ENCODE results near the gene CDAN1.

The CDAN1 gene

DNA sequence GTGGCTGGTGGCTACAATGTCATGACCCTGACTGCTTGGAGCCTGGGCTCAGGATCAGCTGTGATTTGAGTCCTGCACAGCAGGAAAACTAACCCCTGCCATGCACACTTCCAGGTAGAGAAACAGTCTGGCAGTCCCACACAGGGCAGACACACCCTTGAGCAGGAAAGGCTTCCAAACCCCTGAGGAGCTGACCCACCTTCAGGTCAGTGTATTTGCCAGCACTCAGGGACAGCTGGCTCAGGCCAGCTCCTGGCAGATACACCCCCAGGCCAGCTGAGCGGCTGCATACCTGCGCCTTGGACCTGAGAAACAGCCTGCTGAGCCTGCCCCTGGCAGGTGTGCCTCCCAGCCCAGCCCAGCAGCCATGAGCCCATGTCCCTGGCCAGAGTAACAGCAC is 22.2 kb upstream of the CDAN1 start:
- H3K9me3 ChIP-seq (ENCODE audit: control insufficient read depth, insufficient read depth, low read length), result peaks cover 6% of the 10 kb centered on the region; the same call in 1 of the 2 replicates
- H3K4me3 ChIP-seq (ENCODE audit: low read depth, low read length), result no peak overlapping the region
- no peaks in the 10 kb centered on the region for H3K4me1 ChIP-seq (ENCODE audit: control insufficient read depth, insufficient read depth, low read length)
- no peaks in the 10 kb centered on the region for H3K27me3 ChIP-seq (ENCODE audit: control insufficient read depth, insufficient read depth, low read length)
- no peak overlapping the region for H3K27ac ChIP-seq (ENCODE audit: low read depth, low read length)
- no peaks in the 10 kb centered on the region for H3K36me3 ChIP-seq (ENCODE audit: control insufficient read depth, insufficient read depth, low read length)
- no peak overlapping the region for H3K9ac ChIP-seq (ENCODE audit: low read depth, low read length)

DNA sequence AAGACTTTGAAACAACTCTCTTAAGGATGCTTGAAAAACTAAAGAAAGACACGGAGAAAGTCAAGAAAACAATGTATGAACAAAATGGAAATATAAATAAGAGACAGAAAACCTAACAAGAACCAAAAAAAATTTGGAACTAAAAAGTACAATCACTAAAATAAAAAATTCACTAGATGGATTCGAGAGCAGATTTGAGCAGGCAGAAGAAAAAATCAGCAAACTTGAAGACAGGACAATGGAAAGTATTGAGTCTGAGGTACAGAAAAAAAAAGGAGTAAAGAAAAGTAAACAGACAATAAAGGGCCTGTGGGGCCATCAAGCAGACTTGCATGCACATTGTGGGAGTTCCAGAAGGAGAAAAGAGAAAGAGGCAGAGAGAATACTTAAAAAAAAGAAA is 13.4 kb upstream of the CDAN1 start:
- Histone ChIP-seq H3K36me3 (ENCODE audit: control insufficient read depth, insufficient read depth, low read length) (peaks cover 17% of the 10 kb centered on the region; the same call in 1 of the 2 replicates), H3K9ac (ENCODE audit: low read depth, low read length) (no peak overlapping the region), H3K9me3 (ENCODE audit: control insufficient read depth, insufficient read depth, low read length) (no peaks in the 10 kb centered on the region), H3K27ac (ENCODE audit: low read depth, low read length) (no peak overlapping the region), H3K4me1 (ENCODE audit: control insufficient read depth, insufficient read depth, low read length) (no peaks in the 10 kb centered on the region), H3K27me3 (ENCODE audit: control insufficient read depth, insufficient read depth, low read length) (no peaks in the 10 kb centered on the region), H3K4me3 (ENCODE audit: low read depth, low read length) (no peak overlapping the region)

DNA sequence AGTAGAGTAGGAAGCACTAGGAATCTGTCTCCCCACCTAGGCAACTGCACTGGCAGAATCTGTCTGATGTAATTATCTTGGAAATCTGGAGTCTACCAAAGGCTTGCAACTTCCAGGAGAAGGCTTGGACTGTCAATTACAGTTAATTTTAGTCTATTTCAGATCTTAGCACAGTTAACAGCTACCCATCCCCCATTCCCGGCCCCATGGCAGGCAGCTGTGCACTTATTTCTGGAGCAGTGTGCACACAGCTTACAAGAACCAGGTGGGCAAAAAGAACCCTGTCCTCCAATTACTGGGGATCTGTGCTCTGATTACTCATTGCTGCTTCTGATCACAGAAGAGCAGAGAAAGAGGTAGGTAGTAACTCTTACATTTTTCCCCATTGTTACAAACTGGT is 12.3 kb upstream of the CDAN1 start:
- H3K36me3 ChIP-seq (ENCODE audit: control insufficient read depth, insufficient read depth, low read length), result peaks cover 17% of the 10 kb centered on the region; the same call in 1 of the 2 replicates
- H3K27ac ChIP-seq (ENCODE audit: low read depth, low read length), result no peak overlapping the region
- no peaks in the 10 kb centered on the region for H3K27me3 ChIP-seq (ENCODE audit: control insufficient read depth, insufficient read depth, low read length)
- no peak overlapping the region for H3K4me3 ChIP-seq (ENCODE audit: low read depth, low read length)
- no peak overlapping the region for H3K9ac ChIP-seq (ENCODE audit: low read depth, low read length)
- no peaks in the 10 kb centered on the region for H3K4me1 ChIP-seq (ENCODE audit: control insufficient read depth, insufficient read depth, low read length)
- H3K9me3 ChIP-seq (ENCODE audit: control insufficient read depth, insufficient read depth, low read length), result no peaks in the 10 kb centered on the region

DNA sequence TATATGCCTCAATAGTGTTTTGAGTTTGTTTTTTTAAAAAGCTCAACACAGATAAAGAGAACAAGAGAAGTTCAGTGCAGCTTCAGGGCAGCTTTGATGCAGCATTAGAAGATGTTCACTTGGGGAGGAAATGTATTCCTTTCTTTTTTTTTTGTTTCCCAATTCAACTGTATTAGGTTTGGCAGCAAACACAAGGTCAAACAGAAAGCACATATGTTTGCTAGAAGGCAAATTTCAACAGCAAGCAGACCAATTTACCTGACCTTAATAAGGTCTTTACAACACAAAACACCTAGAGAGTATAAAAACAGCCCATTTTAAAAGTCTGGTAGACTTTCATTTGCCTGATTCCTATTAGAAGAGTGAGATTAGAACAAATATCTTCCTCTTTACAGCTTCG is 7.3 kb upstream of the CDAN1 start:
- H3K27ac ChIP-seq (ENCODE audit: low read depth, low read length), result no peak overlapping the region

DNA sequence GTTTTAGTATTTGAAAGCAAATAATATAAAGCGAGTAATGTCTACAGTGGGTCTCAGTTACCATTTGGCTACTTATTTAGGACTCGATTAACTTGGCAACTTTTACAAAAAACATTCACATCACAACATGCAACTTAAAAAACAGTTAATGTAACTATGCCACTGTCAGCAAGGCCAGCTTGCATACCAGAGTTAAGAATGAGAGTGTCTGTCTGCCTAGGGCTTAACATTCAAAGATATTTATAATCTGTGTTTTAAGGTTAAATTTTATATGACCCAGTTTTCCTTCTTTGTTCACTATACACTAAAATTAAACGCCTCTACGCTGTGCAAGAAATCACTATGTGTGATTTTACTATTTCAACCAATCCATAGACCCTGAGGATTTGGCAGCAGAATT is 5.2 kb upstream of the CDAN1 start:
- Histone ChIP-seq H3K27ac (ENCODE audit: low read depth, low read length) (no peak overlapping the region), H3K9ac (ENCODE audit: low read depth, low read length) (no peak overlapping the region), H3K4me1 (ENCODE audit: control insufficient read depth, insufficient read depth, low read length) (peaks cover 3% of the 10 kb centered on the region; the same call in 1 of the 2 replicates), H3K36me3 (ENCODE audit: control insufficient read depth, insufficient read depth, low read length) (peaks cover 3% of the 10 kb centered on the region; the same call in 1 of the 2 replicates), H3K9me3 (ENCODE audit: control insufficient read depth, insufficient read depth, low read length) (no peaks in the 10 kb centered on the region), H3K27me3 (ENCODE audit: control insufficient read depth, insufficient read depth, low read length) (no peaks in the 10 kb centered on the region), H3K4me3 (ENCODE audit: low read depth, low read length) (no peak overlapping the region)

More for the DNA sequence above, 7.3 kb upstream of the CDAN1 start:
- Histone ChIP-seq H3K4me3 (ENCODE audit: low read depth, low read length) (no peak overlapping the region), H3K9me3 (ENCODE audit: control insufficient read depth, insufficient read depth, low read length) (no peaks in the 10 kb centered on the region), H3K4me1 (ENCODE audit: control insufficient read depth, insufficient read depth, low read length) (no peaks in the 10 kb centered on the region), H3K36me3 (ENCODE audit: control insufficient read depth, insufficient read depth, low read length) (peaks cover 3% of the 10 kb centered on the region; the same call in 1 of the 2 replicates), H3K9ac (ENCODE audit: low read depth, low read length) (no peak overlapping the region), H3K27me3 (ENCODE audit: control insufficient read depth, insufficient read depth, low read length) (no peaks in the 10 kb centered on the region)

DNA sequence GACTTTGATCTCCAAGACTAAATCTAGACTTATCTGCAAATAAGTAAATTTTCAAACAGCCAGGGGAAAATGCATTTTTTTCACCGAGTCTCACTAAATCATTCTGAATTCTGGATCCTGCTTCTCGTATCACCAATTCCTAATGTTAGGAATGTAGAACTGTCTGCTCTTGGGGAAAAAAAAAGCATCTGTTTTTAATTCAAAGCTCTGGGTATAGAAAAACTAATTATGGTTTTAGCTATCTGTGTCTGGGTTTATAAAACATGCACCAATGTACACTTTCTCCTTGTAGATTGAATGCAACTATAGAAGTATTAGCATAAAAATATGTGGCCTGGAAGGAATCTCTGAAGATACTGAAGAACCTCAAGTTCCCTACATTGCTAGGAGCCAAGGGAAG is 4.8 kb upstream of the CDAN1 start:
- no peak overlapping the region for H3K27ac ChIP-seq (ENCODE audit: low read depth, low read length)
- H3K27me3 ChIP-seq (ENCODE audit: control insufficient read depth, insufficient read depth, low read length), result no peaks in the 10 kb centered on the region
- peaks cover 3% of the 10 kb centered on the region; the same call in 1 of the 2 replicates for H3K36me3 ChIP-seq (ENCODE audit: control insufficient read depth, insufficient read depth, low read length)
- H3K4me3 ChIP-seq (ENCODE audit: low read depth, low read length), result no peak overlapping the region
- H3K9ac ChIP-seq (ENCODE audit: low read depth, low read length), result no peak overlapping the region
- H3K4me1 ChIP-seq (ENCODE audit: control insufficient read depth, insufficient read depth, low read length), result peaks cover 3% of the 10 kb centered on the region; the same call in 1 of the 2 replicates
- H3K9me3 ChIP-seq (ENCODE audit: control insufficient read depth, insufficient read depth, low read length), result no peaks in the 10 kb centered on the region

DNA sequence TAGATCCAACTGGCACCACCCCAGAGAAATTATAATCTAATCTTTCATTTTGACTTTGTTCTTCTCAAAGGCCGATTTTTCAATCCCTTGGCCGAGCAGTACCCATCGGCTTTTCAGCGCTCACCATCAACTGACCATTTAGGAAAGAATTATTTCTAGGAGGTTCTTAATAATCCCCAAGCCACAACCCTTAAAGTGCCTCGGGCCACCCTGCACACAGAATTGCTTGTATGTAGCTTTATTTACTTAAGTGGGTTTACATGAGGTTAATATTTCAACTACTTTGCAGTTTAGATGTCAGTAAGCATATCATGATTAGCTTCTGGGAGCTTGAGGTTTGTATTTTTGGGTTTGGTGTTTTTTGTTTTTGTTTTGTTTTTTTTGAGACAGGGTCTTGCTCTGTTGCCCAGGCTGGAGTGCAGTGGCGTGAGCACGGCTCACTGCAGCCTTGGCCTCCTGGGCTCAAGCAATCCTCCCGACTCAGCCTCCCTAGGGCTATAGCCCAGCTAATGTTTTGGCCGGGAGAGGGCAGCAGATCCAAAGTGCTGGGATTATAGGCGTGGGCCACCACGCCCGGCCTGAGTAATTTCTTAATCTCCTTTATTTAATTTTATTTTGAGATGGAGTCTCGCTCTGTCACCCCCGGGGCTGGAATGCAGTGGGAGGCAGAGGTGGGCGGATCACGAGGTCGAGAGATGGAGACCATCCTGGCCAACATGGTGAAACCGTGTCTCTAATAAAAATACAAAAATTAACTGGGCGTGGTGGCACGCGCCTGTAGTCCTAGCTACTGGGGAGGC is 801 bp upstream of the CDAN1 start:
- peak overlapping the region; percentile 72 for H3K4me3 ChIP-seq (ENCODE audit: low read depth, low read length)
- H3K27ac ChIP-seq (ENCODE audit: low read depth, low read length), result peak overlapping the region; percentile 83
- no peaks in the 10 kb centered on the region for H3K9me3 ChIP-seq (ENCODE audit: control insufficient read depth, insufficient read depth, low read length)
- peak overlapping the region; percentile 63; the same call in 1 of the 2 replicates for H3K9ac ChIP-seq (ENCODE audit: low read depth, low read length)
- peaks cover 3% of the 10 kb centered on the region; the same call in 1 of the 2 replicates for H3K4me1 ChIP-seq (ENCODE audit: control insufficient read depth, insufficient read depth, low read length)
- H3K36me3 ChIP-seq (ENCODE audit: control insufficient read depth, insufficient read depth, low read length), result peaks cover 27% of the 10 kb centered on the region
- no peaks in the 10 kb centered on the region; the same call in 1 of the 2 replicates for H3K27me3 ChIP-seq (ENCODE audit: control insufficient read depth, insufficient read depth, low read length)

DNA sequence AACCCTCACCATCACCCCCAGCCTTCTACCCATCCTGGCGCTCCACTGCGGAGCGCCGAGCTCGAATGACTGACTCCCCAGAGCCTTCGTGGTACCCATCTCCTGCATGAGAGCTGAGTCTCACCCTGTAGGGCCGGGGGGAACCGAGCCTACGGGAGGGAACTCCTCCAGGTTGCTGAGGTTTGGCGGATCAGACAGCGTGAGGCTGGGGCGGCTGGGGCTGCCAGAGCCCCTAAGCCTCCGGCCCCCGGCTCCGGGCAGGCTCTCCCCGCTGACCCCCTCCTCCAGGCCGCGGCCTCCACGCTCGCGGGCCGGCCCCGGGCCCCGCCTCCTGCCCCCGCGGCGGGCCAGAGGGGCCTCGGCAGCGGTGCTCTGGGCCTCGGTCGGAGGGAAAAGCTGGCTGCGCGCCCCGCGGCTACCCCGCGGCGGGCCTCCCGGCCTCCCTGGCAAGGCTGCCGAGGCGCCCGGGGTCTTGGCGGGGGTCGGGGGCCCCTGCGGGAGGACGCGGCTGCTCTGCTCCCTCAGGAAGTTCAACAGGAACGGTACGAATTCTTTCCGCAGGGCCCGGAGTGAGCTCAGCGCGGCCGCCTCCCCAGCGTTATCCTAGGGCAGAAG is 643 bp downstream of the CDAN1 start:
- Histone ChIP-seq H3K9me3 (ENCODE audit: control insufficient read depth, insufficient read depth, low read length) (no peaks in the 10 kb centered on the region), H3K27me3 (ENCODE audit: control insufficient read depth, insufficient read depth, low read length) (no peaks in the 10 kb centered on the region; the same call in 1 of the 2 replicates), H3K4me3 (ENCODE audit: low read depth, low read length) (peak overlapping the region; percentile 72), H3K27ac (ENCODE audit: low read depth, low read length) (peak overlapping the region; percentile 83), H3K4me1 (ENCODE audit: control insufficient read depth, insufficient read depth, low read length) (peaks cover 3% of the 10 kb centered on the region; the same call in 1 of the 2 replicates), H3K36me3 (ENCODE audit: control insufficient read depth, insufficient read depth, low read length) (peaks cover 41% of the 10 kb centered on the region), H3K9ac (ENCODE audit: low read depth, low read length) (peak overlapping the region; percentile 46; the same call in 1 of the 2 replicates)

DNA sequence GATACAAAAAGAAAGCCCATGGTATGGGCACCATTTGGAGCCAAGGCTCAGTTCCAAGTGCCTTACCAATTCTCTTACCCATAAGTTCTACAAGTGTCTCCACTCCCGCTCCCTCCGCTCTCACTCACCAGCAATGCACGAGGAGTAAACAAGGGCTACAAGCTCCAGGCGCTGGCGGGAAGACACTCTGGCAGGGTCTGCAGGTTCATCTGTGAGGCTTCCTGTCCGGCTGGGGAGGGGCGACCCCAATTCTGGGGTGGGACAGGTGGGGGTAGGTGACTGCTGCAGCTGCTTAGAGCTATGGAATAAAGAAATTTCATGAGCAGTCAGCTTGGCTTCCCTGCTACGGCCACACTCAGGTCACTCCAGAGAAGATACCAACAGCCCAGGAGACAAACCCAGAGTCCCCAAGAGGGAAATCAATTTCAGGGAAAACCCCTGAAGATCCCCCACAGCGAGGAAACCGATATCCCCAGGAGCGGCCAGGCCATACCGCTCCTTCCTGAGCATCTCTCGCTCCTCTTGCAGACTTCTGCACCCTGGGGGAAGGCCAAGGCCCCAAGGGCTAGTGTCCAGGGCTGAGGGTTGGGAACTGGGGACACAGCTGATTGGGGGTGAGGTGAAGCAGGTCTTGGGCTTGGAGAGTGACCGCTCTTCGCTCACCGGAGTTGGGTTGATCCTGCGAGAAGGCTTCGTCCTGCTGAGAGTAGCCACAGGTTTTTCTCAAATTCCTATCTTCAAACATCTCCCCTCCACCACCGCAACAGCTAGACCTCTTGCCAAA is 1.4 kb downstream of the CDAN1 start:
- H3K27ac ChIP-seq (ENCODE audit: low read depth, low read length), result no peak overlapping the region
- peaks cover 48% of the 10 kb centered on the region for H3K36me3 ChIP-seq (ENCODE audit: control insufficient read depth, insufficient read depth, low read length)
- no peak overlapping the region for H3K9ac ChIP-seq (ENCODE audit: low read depth, low read length)
- no peaks in the 10 kb centered on the region; the same call in 1 of the 2 replicates for H3K27me3 ChIP-seq (ENCODE audit: control insufficient read depth, insufficient read depth, low read length)
- peak overlapping the region; percentile 72 for H3K4me3 ChIP-seq (ENCODE audit: low read depth, low read length)
- no peaks in the 10 kb centered on the region for H3K9me3 ChIP-seq (ENCODE audit: control insufficient read depth, insufficient read depth, low read length)
- H3K4me1 ChIP-seq (ENCODE audit: control insufficient read depth, insufficient read depth, low read length), result peaks cover 3% of the 10 kb centered on the region; the same call in 1 of the 2 replicates

DNA sequence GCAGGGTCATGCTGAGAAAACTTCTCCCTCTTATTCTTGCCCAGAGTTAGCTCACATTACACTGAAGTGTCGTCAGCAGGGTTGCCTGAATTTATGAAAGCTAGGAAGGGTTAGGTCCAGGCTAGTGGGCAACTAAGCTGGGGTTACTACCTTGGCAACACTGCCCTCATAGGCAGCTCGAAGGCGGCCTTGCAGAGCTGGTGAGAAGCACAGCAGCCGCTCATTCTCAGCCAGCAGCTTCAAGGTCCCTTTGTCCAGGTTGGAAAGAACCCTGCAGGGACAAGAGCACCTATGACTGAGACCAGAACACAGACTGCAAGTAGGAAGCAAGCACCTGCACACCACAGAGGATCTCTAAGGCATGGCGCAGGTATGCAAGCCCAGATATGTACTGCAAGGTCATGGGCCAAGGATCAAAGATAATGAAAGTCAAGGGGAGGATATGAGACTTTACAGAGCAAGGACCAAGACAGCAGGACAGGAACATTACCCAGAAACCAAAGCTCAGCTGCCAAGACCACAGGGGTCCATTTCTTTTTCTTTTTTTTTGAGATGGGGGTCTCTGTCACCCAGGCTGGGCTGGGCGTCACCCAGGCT is 2.8 kb downstream of the CDAN1 start:
- Histone ChIP-seq H3K9me3 (ENCODE audit: control insufficient read depth, insufficient read depth, low read length) (no peaks in the 10 kb centered on the region), H3K9ac (ENCODE audit: low read depth, low read length) (no peak overlapping the region), H3K4me3 (ENCODE audit: low read depth, low read length) (no peak overlapping the region), H3K36me3 (ENCODE audit: control insufficient read depth, insufficient read depth, low read length) (peaks cover 60% of the 10 kb centered on the region), H3K27me3 (ENCODE audit: control insufficient read depth, insufficient read depth, low read length) (no peaks in the 10 kb centered on the region; the same call in 1 of the 2 replicates), H3K27ac (ENCODE audit: low read depth, low read length) (no peak overlapping the region), H3K4me1 (ENCODE audit: control insufficient read depth, insufficient read depth, low read length) (peaks cover 9% of the 10 kb centered on the region; the same call in 1 of the 2 replicates)

Data from HUES48 (cell line).